Measurements from ENCODE around the gene SART3. TPM values are rescaled to one million over a fixed set of nuclear protein-coding genes. Genes with fewer than 3 reads are reported as not detected.

SART3 gene
- total RNA-seq, 6 experiments from 2014 or later, result 33.8 to 36.3 (median 34.8) TPM

DNA sequence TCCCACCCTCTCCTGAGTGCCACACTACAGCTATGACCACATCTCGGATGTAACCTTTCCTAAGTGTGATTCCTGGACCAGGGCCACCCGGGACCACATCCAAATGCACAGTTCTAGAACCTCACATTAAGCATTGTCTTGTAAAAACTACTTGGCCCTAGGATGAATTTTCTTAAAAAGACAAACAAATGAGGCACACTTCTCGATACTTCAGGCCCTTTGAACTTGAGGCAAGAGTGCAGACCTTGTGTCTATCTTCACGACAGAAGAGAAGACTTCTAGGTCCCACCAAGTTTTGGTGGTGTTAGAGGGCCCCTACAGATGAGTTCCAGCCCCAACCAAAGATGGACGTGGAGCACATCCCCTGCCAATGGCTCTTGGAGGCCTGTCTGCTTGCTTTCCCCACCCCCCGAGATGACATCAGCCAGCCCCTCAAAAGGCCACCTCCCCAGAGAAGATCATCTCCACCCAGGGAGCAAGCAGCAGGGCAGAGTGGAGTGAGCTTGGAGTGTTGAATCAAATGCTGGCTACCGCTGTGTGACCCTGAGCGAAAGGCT, 10.7 kb upstream of the SART3 start:
- DNase-seq, result no peak
- Mint-ChIP-seq H3K27ac (no peak overlapping the region), H3K4me1 (ENCODE audit: low read depth) (peaks cover 17% of the 10 kb centered on the region), H3K36me3 (ENCODE audit: low read depth) (peaks cover 6% of the 10 kb centered on the region; the same call in 1 of the 2 replicates), H3K27me3 (ENCODE audit: insufficient read depth) (peaks cover 5% of the 10 kb centered on the region; the same call in 1 of the 2 replicates), H3K9me3 (no peaks in the 10 kb centered on the region), H3K4me3 (no peak overlapping the region)
- TF ChIP-seq, protein P1, sequence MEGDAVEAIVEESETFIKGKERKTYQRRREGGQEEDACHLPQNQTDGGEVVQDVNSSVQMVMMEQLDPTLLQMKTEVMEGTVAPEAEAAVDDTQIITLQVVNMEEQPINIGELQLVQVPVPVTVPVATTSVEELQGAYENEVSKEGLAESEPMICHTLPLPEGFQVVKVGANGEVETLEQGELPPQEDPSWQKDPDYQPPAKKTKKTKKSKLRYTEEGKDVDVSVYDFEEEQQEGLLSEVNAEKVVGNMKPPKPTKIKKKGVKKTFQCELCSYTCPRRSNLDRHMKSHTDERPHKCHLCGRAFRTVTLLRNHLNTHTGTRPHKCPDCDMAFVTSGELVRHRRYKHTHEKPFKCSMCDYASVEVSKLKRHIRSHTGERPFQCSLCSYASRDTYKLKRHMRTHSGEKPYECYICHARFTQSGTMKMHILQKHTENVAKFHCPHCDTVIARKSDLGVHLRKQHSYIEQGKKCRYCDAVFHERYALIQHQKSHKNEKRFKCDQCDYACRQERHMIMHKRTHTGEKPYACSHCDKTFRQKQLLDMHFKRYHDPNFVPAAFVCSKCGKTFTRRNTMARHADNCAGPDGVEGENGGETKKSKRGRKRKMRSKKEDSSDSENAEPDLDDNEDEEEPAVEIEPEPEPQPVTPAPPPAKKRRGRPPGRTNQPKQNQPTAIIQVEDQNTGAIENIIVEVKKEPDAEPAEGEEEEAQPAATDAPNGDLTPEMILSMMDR (IDR thresholded peaks at IDR 0.05), result no peak

DNA sequence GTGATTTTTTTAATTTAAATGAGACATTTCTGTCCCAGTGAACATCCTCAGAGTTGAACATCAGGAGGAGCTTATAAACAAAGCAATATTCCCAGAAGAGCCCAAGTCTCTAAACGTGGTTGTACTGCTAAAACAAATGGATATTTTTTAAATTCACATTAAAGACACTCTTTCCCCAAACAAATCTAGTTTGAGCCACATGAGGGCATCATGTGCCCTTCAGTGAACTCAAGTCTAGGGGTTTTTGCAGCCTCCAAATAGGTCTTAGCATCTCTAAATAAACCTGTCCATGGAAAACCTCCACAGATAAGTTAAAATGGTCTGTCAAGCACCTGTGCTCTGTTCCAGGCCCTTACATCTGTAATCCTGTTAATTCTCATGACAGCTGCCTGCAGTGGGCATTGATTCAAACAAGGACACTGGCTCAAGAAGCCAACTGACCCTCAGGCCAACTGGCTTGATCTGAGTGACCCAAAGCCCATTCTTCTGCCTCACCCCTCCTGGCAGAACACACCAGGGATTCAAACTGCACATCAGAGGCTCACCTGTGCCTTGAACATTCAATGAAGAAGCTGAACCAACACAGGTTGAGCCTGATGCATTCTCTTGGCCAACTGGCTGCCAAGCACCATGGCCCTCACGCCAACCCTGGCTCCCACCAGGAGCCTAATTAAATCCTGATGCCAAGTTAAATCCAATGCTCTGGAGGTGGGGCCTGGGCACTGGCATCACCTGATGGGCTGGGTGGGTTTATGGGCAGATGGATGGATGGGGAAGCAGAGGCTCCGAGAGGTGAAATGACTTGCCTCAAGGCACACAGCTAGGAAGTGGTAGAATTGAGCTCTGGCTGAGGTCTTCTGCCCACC, 10.0 kb upstream of the SART3 start:
- Mint-ChIP-seq H3K27me3 (ENCODE audit: insufficient read depth) (peaks cover 5% of the 10 kb centered on the region; the same call in 1 of the 2 replicates), H3K27ac (peak overlapping the region; percentile 1; the same call in 1 of the 2 replicates), H3K4me1 (ENCODE audit: low read depth) (peaks cover 16% of the 10 kb centered on the region), H3K36me3 (ENCODE audit: low read depth) (peaks cover 11% of the 10 kb centered on the region; the same call in 1 of the 2 replicates), H3K4me3 (no peak overlapping the region), H3K9me3 (no peaks in the 10 kb centered on the region)
- TF ChIP-seq, protein P1 (IDR thresholded peaks at IDR 0.05), result peak; percentile 79
- DNase-seq, result peak; percentile 49

DNA sequence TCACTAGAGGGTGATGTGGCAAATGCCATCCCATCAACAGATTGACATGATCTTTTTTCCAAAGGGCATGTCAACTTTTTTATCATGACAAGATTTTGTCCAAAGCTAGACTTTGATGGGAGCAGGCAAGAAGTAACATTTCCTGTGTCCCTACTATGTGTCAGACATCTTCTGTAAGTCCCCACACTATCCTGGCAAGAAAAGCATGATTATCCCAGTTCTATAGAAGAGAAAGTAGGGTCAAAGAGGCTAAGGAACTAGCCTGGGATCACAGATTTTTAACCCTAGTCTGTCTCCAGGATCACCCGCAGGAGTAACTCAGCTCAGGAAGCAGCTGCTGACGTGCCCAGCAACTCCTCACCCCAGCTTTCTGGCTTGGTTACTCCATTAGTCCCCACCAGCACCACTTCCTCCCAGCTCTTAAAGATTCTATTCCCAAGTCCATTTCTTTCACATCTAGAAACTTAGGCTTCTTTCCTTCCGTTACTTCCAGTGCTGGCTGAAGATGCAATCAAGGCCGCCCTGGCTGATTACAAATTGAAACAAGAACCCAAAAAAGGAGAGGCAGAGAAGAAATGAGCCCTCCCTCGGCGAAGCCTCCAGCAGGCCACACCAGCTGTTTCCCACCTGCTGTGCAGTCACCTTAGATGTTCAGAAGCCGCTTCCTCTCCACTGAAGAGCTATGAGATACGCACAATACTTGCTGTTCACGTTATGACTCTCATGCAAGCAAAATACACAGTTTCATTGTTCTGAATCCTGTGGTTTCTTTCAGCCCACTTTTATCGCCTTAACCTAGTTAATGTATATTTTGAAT, 7.6 kb upstream of the SART3 start:
- H3K4me1 Mint-ChIP-seq (ENCODE audit: low read depth), result peaks cover 37% of the 10 kb centered on the region
- peaks cover 17% of the 10 kb centered on the region; the same call in 1 of the 2 replicates for H3K36me3 Mint-ChIP-seq (ENCODE audit: low read depth)
- TF ChIP-seq, protein P1 (IDR thresholded peaks at IDR 0.05), result no peak
- no peak for DNase-seq
- peaks cover 5% of the 10 kb centered on the region; the same call in 1 of the 2 replicates for H3K27me3 Mint-ChIP-seq (ENCODE audit: insufficient read depth)
- H3K27ac Mint-ChIP-seq, result no peak overlapping the region; the same call in 1 of the 2 replicates
- H3K4me3 Mint-ChIP-seq, result no peak overlapping the region
- H3K9me3 Mint-ChIP-seq, result no peaks in the 10 kb centered on the region

DNA sequence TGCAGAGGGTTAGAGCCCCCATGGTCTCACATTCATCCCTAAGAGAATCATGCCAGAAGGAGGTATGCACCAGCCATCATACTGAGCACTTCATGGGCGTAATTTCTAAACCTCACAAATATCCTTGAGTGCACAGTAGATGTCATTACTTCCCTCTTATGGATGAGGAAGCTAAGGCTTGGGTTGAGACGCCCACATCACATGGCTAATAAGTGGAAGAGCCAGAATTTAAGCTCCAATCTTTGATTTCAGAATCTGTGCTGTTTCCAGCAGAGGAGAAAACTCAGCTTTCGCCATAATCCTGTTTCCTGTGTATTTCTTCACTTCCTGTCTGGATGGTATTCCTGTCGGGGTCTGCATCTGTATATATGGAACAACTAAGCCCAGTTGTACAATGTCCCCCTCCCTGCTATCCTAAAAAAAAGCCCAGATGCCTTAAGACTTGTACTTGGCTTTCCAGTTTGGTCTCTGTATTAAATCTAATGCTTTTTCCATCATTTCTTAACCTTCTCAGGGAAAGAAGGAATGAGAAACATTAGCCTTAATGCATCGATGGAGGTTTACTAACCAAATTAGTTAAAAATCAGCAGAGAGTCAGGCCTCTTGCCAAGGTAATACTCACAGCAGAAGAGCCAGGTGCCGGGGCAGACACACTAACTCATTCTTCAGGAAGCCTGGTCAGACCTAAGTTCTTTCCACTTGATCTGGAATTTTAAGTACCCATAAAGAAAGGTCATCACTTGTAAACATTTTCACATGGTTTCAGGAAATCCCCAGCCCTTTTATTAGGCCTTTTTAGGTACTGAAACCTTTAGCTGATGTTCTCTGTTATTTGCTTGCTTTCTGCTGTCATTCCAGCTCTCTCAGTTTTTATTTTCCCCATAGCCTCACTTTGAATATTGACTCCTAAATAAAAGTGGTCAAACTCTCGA, 6.7 kb upstream of the SART3 start:
- peaks cover 4% of the 10 kb centered on the region for H3K27me3 Mint-ChIP-seq (ENCODE audit: insufficient read depth)
- H3K36me3 Mint-ChIP-seq (ENCODE audit: low read depth), result peaks cover 17% of the 10 kb centered on the region; the same call in 1 of the 2 replicates
- TF ChIP-seq, protein P1 (IDR thresholded peaks at IDR 0.05), result no peak; the same call in 1 of the 2 replicates
- no peak overlapping the region for H3K4me3 Mint-ChIP-seq
- no peak for DNase-seq
- H3K9me3 Mint-ChIP-seq, result no peaks in the 10 kb centered on the region
- H3K4me1 Mint-ChIP-seq (ENCODE audit: low read depth), result peaks cover 38% of the 10 kb centered on the region
- H3K27ac Mint-ChIP-seq, result peak overlapping the region; percentile 10
